Measurements from ENCODE around the gene MID1IP1. TPM values are rescaled to one million over a fixed set of nuclear protein-coding genes. Genes with fewer than 3 reads are reported as not detected.
A peak's percentile ranks its signal among the peaks of the same experiment; 100 is the strongest.

MID1IP1 gene
- total RNA-seq = 52.9 and 54.8 TPM in 2 replicates
- long read RNA-seq = 0 reads

GRCh38 chrX:38800981-38801845, at the start of gene MID1IP1:
Gene MID1IP1, plus strand, starts transcription at chrX:38801459. Its CDS starts 3,488 bp downstream, at chrX:38804947.
- Mint-ChIP-seq H3K36me3 (ENCODE audit: low read depth) (peaks cover 13% of the 10 kb centered on the region), H3K27ac (ENCODE audit: unreplicated experiment) (peak within 1 kb of the TSS; percentile 100), H3K27me3 (ENCODE audit: low read depth) (no peaks in the 10 kb centered on the region), H3K4me3 (peak within 1 kb of the TSS; percentile 100), H3K4me1 (peaks cover 19% of the 10 kb centered on the region), H3K9me3 (peaks cover 3% of the 10 kb centered on the region)
- peak; percentile 72 for DNase-seq (ENCODE audit: low read depth, low spot score)
- no peak for TF ChIP-seq CTCF (conservative IDR thresholded peaks at IDR 0.05)

GRCh38 chrX:38754102-38754790, 47.0 kb upstream of the MID1IP1 start:
- H3K9me3 Mint-ChIP-seq = peaks cover 7% of the 10 kb centered on the region
- no peak overlapping the region for H3K4me3 Mint-ChIP-seq
- no peak overlapping the region for H3K27ac Mint-ChIP-seq (ENCODE audit: unreplicated experiment)
- peak; percentile 79 for TF ChIP-seq CTCF (conservative IDR thresholded peaks at IDR 0.05)
- H3K27me3 Mint-ChIP-seq (ENCODE audit: low read depth) = no peaks in the 10 kb centered on the region
- peaks cover 7% of the 10 kb centered on the region for H3K4me1 Mint-ChIP-seq
- peak; percentile 22 for DNase-seq (ENCODE audit: low read depth, low spot score)
- no peaks in the 10 kb centered on the region for H3K36me3 Mint-ChIP-seq (ENCODE audit: low read depth)

- Mint-ChIP-seq H3K27me3 (ENCODE audit: low read depth) (no peaks in the 10 kb centered on the region), H3K36me3 (ENCODE audit: low read depth) (no peaks in the 10 kb centered on the region), H3K9me3 (peaks cover 9% of the 10 kb centered on the region), H3K4me3 (no peak overlapping the region), H3K4me1 (peaks cover 7% of the 10 kb centered on the region), H3K27ac (ENCODE audit: unreplicated experiment) (no peak overlapping the region)
- DNase-seq (ENCODE audit: low read depth, low spot score) = no peak
- no peak for TF ChIP-seq CTCF (conservative IDR thresholded peaks at IDR 0.05)
Observed at GRCh38 chrX:38754818-38755718, 46.2 kb upstream of the MID1IP1 start.

GRCh38 chrX:38760883-38761282, 40.4 kb upstream of the MID1IP1 start:
- Mint-ChIP-seq H3K4me1 (no peaks in the 10 kb centered on the region), H3K9me3 (peaks cover 22% of the 10 kb centered on the region), H3K27me3 (ENCODE audit: low read depth) (no peaks in the 10 kb centered on the region), H3K27ac (ENCODE audit: unreplicated experiment) (no peak overlapping the region), H3K36me3 (ENCODE audit: low read depth) (no peaks in the 10 kb centered on the region), H3K4me3 (no peak overlapping the region)
- no peak for TF ChIP-seq CTCF (conservative IDR thresholded peaks at IDR 0.05)
- no peak for DNase-seq (ENCODE audit: low read depth, low spot score)

GRCh38 chrX:38768079-38768478, 33.2 kb upstream of the MID1IP1 start:
- Mint-ChIP-seq H3K9me3 (peaks cover 2% of the 10 kb centered on the region), H3K36me3 (ENCODE audit: low read depth) (no peaks in the 10 kb centered on the region), H3K4me1 (no peaks in the 10 kb centered on the region), H3K27ac (ENCODE audit: unreplicated experiment) (no peak overlapping the region), H3K4me3 (no peak overlapping the region), H3K27me3 (ENCODE audit: low read depth) (no peaks in the 10 kb centered on the region)
- DNase-seq (ENCODE audit: low read depth, low spot score) = no peak
- peak; percentile 55 for TF ChIP-seq CTCF (conservative IDR thresholded peaks at IDR 0.05)

Data from neural crest cell (in vitro differentiated cells).